ENCODE measurements around the gene ACTL6B. TPM values are rescaled to one million over a fixed set of nuclear protein-coding genes. Genes with fewer than 3 reads are reported as not detected.

ACTL6B gene
- polyA plus RNA-seq, 2 donors: not detected

- 26 to 30% methylated on average over 25 to 28 of the region's 28 CpGs for whole genome bisulfite sequencing, 2 donors
- Histone ChIP-seq H3K27me3 (ENCODE audit: control insufficient read depth in 1 of 2, insufficient read depth in 2 of 2, low read length in 2 of 2) (no peaks in the 10 kb centered on the region), H3K4me1 (ENCODE audit: control insufficient read depth in 2 of 2, insufficient read depth in 2 of 2, low read length in 1 of 2) (peaks cover 0 to 18% of the 10 kb centered on the region in 2 donors), H3K4me3 (ENCODE audit: low read depth in 1 of 2, low read length in 2 of 2) (peak overlapping the region in 1 of 2 donors; percentile 93), H3K36me3 (ENCODE audit: control insufficient read depth in 2 of 2, insufficient read depth in 2 of 2, low read length in 1 of 2) (peaks cover 0 to 25% of the 10 kb centered on the region in 2 donors), H3K9me3 (ENCODE audit: control insufficient read depth in 2 of 2, insufficient read depth in 1 of 2, low read depth in 1 of 2, low read length in 1 of 2) (no peaks in the 10 kb centered on the region), H3K27ac (ENCODE audit: low read depth in 2 of 2, low read length in 1 of 2) (peak overlapping the region in 1 of 2 donors; percentile 47)
These were observed 35.7 kb upstream of the ACTL6B start for GRCh38 chr7:100691676-100692577.

- H3K4me3 ChIP-seq (ENCODE audit: low read depth in 1 of 2, low read length in 2 of 2): no peak overlapping the region
- peaks cover 8 to 48% of the 10 kb centered on the region in 2 donors for H3K36me3 ChIP-seq (ENCODE audit: control insufficient read depth in 2 of 2, insufficient read depth in 2 of 2, low read length in 1 of 2)
- no peaks in the 10 kb centered on the region for H3K9me3 ChIP-seq (ENCODE audit: control insufficient read depth in 2 of 2, insufficient read depth in 1 of 2, low read depth in 1 of 2, low read length in 1 of 2)
- H3K4me1 ChIP-seq (ENCODE audit: control insufficient read depth in 2 of 2, insufficient read depth in 2 of 2, low read length in 1 of 2): peaks cover 0 to 18% of the 10 kb centered on the region in 2 donors
- no peaks in the 10 kb centered on the region for H3K27me3 ChIP-seq (ENCODE audit: control insufficient read depth in 1 of 2, insufficient read depth in 2 of 2, low read length in 2 of 2)
- 76 to 79% methylated on average over 18 of the region's 18 CpGs for WGBS, 2 donors
- no peak overlapping the region for H3K27ac ChIP-seq (ENCODE audit: low read depth in 2 of 2, low read length in 1 of 2)
These were observed 33.2 kb upstream of the ACTL6B start for GRCh38 chr7:100689230-100690135.

DNA sequence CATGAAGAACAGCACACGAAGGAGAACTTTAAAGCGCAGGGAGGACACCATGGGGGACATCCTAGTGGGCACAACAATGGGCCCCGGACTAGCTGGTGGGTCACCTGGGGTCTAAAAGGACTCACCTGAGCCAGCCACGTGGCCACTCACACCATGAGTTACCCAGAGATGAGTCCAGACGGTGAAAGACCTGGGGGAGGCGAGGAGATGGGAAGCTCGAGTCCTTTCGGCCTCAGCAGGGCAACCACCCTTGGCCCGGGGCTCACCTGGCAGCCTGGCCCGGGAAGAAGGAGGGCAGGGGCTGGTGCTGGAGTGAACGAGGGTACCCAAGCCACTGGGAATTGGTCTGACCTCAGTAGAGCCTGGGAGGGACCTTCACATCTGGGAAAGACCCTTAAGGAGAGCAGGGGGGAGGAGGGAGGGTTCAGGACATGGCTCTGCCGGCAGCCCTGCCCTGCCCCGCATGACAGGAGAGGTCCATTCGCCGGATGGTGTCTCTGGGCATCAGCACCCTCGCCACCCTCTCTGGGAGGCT lies 32.1 kb upstream of the ACTL6B start:
- WGBS, 2 donors: 81 to 82% methylated on average over 16 of the region's 16 CpGs
- peaks cover 0 to 18% of the 10 kb centered on the region in 2 donors for H3K4me1 ChIP-seq (ENCODE audit: control insufficient read depth in 2 of 2, insufficient read depth in 2 of 2, low read length in 1 of 2)
- peaks cover 8 to 58% of the 10 kb centered on the region in 2 donors for H3K36me3 ChIP-seq (ENCODE audit: control insufficient read depth in 2 of 2, insufficient read depth in 2 of 2, low read length in 1 of 2)
- no peaks in the 10 kb centered on the region for H3K27me3 ChIP-seq (ENCODE audit: control insufficient read depth in 1 of 2, insufficient read depth in 2 of 2, low read length in 2 of 2)
- no peak overlapping the region for H3K4me3 ChIP-seq (ENCODE audit: low read depth in 1 of 2, low read length in 2 of 2)
- H3K9me3 ChIP-seq (ENCODE audit: control insufficient read depth in 2 of 2, insufficient read depth in 1 of 2, low read depth in 1 of 2, low read length in 1 of 2): no peaks in the 10 kb centered on the region
- no peak overlapping the region for H3K27ac ChIP-seq (ENCODE audit: low read depth in 2 of 2, low read length in 1 of 2)

DNA sequence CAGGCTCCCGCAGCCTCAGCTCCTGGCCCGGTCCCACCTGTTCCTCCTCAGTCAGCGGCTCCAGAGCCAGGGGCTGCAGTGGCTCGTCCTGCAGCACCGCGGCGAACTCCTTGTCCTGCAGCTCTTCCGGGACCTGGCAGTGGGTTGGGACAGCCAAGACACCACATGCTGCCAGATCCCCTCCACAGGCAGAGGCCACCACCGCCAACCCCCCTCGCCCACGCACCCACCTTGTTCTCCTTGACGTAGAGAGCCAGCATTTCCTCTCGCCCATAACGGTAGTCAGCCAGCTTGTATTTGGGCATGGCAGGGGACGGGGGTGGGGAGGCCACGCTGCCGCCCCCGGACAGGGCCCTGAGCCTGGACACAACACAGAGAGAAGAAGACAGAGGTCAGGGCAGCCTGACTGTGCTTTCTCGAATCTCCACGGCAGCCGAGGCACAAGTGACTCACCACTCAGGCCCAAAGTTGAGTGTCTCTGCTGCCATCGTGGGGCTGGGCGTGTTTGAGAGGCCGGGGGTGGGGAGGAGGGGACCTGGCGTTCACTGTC lies 31.6 kb upstream of the ACTL6B start:
- Histone ChIP-seq H3K27ac (ENCODE audit: low read depth in 2 of 2, low read length in 1 of 2) (no peak overlapping the region), H3K27me3 (ENCODE audit: control insufficient read depth in 1 of 2, insufficient read depth in 2 of 2, low read length in 2 of 2) (no peaks in the 10 kb centered on the region), H3K9me3 (ENCODE audit: control insufficient read depth in 2 of 2, insufficient read depth in 1 of 2, low read depth in 1 of 2, low read length in 1 of 2) (no peaks in the 10 kb centered on the region), H3K36me3 (ENCODE audit: control insufficient read depth in 2 of 2, insufficient read depth in 2 of 2, low read length in 1 of 2) (peaks cover 8 to 63% of the 10 kb centered on the region in 2 donors), H3K4me1 (ENCODE audit: control insufficient read depth in 2 of 2, insufficient read depth in 2 of 2, low read length in 1 of 2) (peaks cover 0 to 18% of the 10 kb centered on the region in 2 donors), H3K4me3 (ENCODE audit: low read depth in 1 of 2, low read length in 2 of 2) (no peak overlapping the region)
- 79 to 82% methylated on average over 25 of the region's 25 CpGs for WGBS, 2 donors

DNA sequence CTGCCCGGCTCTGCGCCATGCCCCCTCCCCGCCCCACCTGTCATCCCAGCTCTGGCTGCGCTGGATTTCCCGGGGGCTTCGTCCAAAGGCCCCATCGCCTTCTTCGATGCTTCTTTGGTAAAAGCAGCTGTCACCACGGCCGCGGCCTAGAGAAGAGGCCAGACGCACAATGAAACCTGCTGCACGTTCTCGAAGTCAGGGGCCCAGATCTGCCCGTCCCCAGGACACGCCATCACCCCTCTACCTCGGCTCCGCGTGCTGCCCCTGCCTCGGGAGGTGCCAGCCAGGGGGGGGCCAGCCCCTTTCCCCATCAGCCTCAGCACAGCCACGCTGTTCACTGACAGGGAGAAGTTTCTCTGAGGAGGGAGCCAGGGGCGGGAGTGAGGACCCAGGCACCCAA lies 31.0 kb upstream of the ACTL6B start:
- Histone ChIP-seq H3K9me3 (ENCODE audit: control insufficient read depth in 2 of 2, insufficient read depth in 1 of 2, low read depth in 1 of 2, low read length in 1 of 2) (no peaks in the 10 kb centered on the region), H3K27me3 (ENCODE audit: control insufficient read depth in 1 of 2, insufficient read depth in 2 of 2, low read length in 2 of 2) (no peaks in the 10 kb centered on the region), H3K36me3 (ENCODE audit: control insufficient read depth in 2 of 2, insufficient read depth in 2 of 2, low read length in 1 of 2) (peaks cover 8 to 68% of the 10 kb centered on the region in 2 donors), H3K4me1 (ENCODE audit: control insufficient read depth in 2 of 2, insufficient read depth in 2 of 2, low read length in 1 of 2) (peaks cover 0 to 15% of the 10 kb centered on the region in 2 donors), H3K27ac (ENCODE audit: low read depth in 2 of 2, low read length in 1 of 2) (peak overlapping the region in 1 of 2 donors; percentile 8), H3K4me3 (ENCODE audit: low read depth in 1 of 2, low read length in 2 of 2) (no peak overlapping the region)
- 89 to 92% methylated on average over 22 of the region's 22 CpGs for WGBS, 2 donors

DNA sequence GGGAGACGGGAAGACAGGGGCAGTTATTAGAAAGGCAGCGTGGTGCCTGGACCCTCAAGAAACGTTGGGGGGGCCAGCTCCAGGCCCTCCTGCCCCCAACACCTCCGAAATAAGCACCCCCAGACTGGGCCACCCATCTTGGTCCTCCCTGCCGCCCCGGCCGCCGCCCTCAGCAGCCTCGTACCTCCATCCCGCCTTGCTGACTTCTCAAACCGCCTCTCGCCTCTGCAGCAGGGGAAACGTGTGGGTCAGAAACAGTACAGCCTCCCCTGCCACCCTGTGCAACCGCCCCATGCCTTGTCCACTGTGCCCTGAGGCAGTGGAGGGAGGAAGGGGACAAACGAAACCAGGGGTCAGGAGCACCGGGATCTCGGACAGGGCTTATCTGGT lies 30.6 kb upstream of the ACTL6B start:
- WGBS, 2 donors: 91 to 92% methylated on average over 16 to 17 of the region's 17 CpGs
- H3K36me3 ChIP-seq (ENCODE audit: control insufficient read depth in 2 of 2, insufficient read depth in 2 of 2, low read length in 1 of 2): peaks cover 8 to 72% of the 10 kb centered on the region in 2 donors

DNA sequence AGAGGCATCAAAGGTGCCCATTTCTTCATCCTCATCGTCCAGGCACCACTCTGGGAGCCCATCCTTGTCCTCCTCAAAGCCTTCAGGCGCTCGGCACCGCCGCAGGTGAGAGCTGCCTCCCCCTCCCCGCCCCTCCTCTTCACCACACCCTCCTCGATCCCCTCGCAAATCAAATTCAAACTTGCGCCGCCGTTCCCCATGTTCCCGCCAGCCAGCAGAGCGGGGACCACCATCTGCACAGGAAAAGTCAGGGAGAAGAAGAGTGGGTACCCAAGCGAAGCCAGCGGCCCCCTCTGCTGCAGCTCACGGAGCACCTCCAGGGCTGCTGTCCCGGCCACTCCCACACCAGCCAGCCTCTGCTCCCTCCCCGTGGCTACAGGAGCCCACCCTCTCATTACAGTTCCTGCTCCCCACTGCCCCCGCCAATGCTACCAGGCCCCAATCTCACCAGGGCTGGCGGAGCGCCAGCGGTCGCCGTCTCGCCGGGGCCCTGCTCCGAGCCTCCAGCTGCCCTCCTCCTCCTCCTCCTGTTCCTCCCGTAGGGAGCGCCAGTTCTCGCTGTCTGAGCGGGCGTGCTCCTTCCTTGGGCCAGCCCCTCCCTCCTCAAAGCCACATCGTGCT lies 30.1 kb upstream of the ACTL6B start:
- Histone ChIP-seq H3K27me3 (ENCODE audit: control insufficient read depth in 1 of 2, insufficient read depth in 2 of 2, low read length in 2 of 2) (no peaks in the 10 kb centered on the region), H3K36me3 (ENCODE audit: control insufficient read depth in 2 of 2, insufficient read depth in 2 of 2, low read length in 1 of 2) (peaks cover 13 to 77% of the 10 kb centered on the region in 2 donors), H3K4me3 (ENCODE audit: low read depth in 1 of 2, low read length in 2 of 2) (no peak overlapping the region), H3K9me3 (ENCODE audit: control insufficient read depth in 2 of 2, insufficient read depth in 1 of 2, low read depth in 1 of 2, low read length in 1 of 2) (no peaks in the 10 kb centered on the region), H3K4me1 (ENCODE audit: control insufficient read depth in 2 of 2, insufficient read depth in 2 of 2, low read length in 1 of 2) (peaks cover 0 to 6% of the 10 kb centered on the region in 2 donors), H3K27ac (ENCODE audit: low read depth in 2 of 2, low read length in 1 of 2) (no peak overlapping the region)
- WGBS, 2 donors: 84 to 87% methylated on average over 33 of the region's 33 CpGs

More for the DNA sequence above, 30.6 kb upstream of the ACTL6B start:
- peaks cover 0 to 10% of the 10 kb centered on the region in 2 donors for H3K4me1 ChIP-seq (ENCODE audit: control insufficient read depth in 2 of 2, insufficient read depth in 2 of 2, low read length in 1 of 2)
- no peaks in the 10 kb centered on the region for H3K27me3 ChIP-seq (ENCODE audit: control insufficient read depth in 1 of 2, insufficient read depth in 2 of 2, low read length in 2 of 2)
- H3K9me3 ChIP-seq (ENCODE audit: control insufficient read depth in 2 of 2, insufficient read depth in 1 of 2, low read depth in 1 of 2, low read length in 1 of 2): no peaks in the 10 kb centered on the region
- H3K27ac ChIP-seq (ENCODE audit: low read depth in 2 of 2, low read length in 1 of 2): no peak overlapping the region
- no peak overlapping the region for H3K4me3 ChIP-seq (ENCODE audit: low read depth in 1 of 2, low read length in 2 of 2)

DNA sequence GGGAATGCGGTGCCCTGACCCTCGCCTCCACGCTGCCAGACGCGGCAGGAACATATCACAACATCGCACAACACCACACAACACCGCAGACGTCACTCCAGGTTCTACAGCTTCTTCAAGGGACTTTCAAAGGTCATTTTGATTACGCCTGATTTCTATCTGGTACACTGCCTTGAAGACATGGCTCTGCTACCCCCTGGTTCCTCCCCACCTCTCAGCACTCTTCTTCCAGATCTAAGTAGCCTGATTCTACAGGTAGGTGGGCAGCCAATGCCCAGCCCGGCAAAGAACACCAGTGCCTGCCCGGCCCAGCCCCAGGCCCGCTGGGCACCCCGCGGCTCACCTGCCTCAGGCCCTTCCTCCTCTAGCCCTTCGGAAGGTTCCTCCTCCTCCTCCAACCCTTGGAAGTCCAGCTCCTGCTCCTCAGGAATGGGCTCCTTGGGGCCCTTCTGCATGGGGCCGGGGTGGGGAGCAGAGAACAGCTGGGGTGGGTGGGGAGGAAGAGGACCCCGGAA lies 29.4 kb upstream of the ACTL6B start:
- Histone ChIP-seq H3K4me3 (ENCODE audit: low read depth in 1 of 2, low read length in 2 of 2) (no peak overlapping the region), H3K27ac (ENCODE audit: low read depth in 2 of 2, low read length in 1 of 2) (no peak overlapping the region), H3K36me3 (ENCODE audit: control insufficient read depth in 2 of 2, insufficient read depth in 2 of 2, low read length in 1 of 2) (peaks cover 13 to 73% of the 10 kb centered on the region in 2 donors), H3K9me3 (ENCODE audit: control insufficient read depth in 2 of 2, insufficient read depth in 1 of 2, low read depth in 1 of 2, low read length in 1 of 2) (no peaks in the 10 kb centered on the region), H3K4me1 (ENCODE audit: control insufficient read depth in 2 of 2, insufficient read depth in 2 of 2, low read length in 1 of 2) (peaks cover under 1 to 1% of the 10 kb centered on the region in 2 donors), H3K27me3 (ENCODE audit: control insufficient read depth in 1 of 2, insufficient read depth in 2 of 2, low read length in 2 of 2) (no peaks in the 10 kb centered on the region)
- 86 to 90% methylated on average over 17 of the region's 17 CpGs for WGBS, 2 donors
